KMS-11 (cell line): ENCODE data around the gene LRRIQ1.
"Not testable (repeated sequence)": the region's sequence is repeated elsewhere in the genome, so short reads cannot be mapped to it uniquely, and the experiment has no call there.

Source experiments
- H2AFZ ChIP-seq: fragments of 200-600 bp; sonication (generic); 2 replicates; pipeline ENCODE4 v1.6.1; 2016; ENCODE audit warnings: antibody characterized with exemption, mixed run types, low read depth
- H3K27ac ChIP-seq: fragments of 200-600 bp; sonication (generic); 2 replicates; pipeline ENCODE4 v1.6.1; 2016; ENCODE audit warnings: mild to moderate bottlenecking, mixed run types
- H3K27me3 ChIP-seq: fragments of 200-600 bp; sonication (generic); 2 replicates; pipeline ENCODE4 v1.6.1; 2017; ENCODE audit warnings: mild to moderate bottlenecking, low read depth, mixed run types, moderate library complexity; ENCODE audit not compliant: insufficient read depth
- H3K36me3 ChIP-seq: fragments of 200-600 bp; sonication (generic); 2 replicates; pipeline ENCODE4 v1.6.1; 2017; ENCODE audit warnings: mild to moderate bottlenecking, mixed run types; ENCODE audit not compliant: insufficient read depth
- H3K4me1 ChIP-seq: fragments of 200-600 bp; sonication (generic); 2 replicates; pipeline ENCODE4 v1.6.1; 2016; ENCODE audit warnings: mild to moderate bottlenecking, low read depth, mixed run types; ENCODE audit not compliant: poor library complexity, severe bottlenecking
- H3K4me2 ChIP-seq: fragments of 200-600 bp; sonication (generic); 2 replicates; pipeline ENCODE4 v1.7.0; 2016; ENCODE audit warnings: mild to moderate bottlenecking, mixed run types
- H3K4me3 ChIP-seq: fragments of 200-600 bp; sonication (generic); IDR thresholded peaks from 2 replicates; pipeline ENCODE4 v1.6.1; 2017; ENCODE audit warnings: low read depth, low read length, mixed read lengths; ENCODE audit not compliant: insufficient read depth
- H3K79me2 ChIP-seq: fragments of 200-600 bp; sonication (generic); 2 replicates; pipeline ENCODE4 v1.6.1; 2016; ENCODE audit warnings: low read depth, mixed run types; ENCODE audit not compliant: insufficient read depth
- H3K9ac ChIP-seq: fragments of 200-600 bp; sonication (generic); 2 replicates; pipeline ENCODE4 v1.6.1; 2016; ENCODE audit warnings: mild to moderate bottlenecking, mixed run types
- H4K20me1 ChIP-seq: fragments of 200-600 bp; sonication (generic); 2 replicates; pipeline ENCODE4 v1.6.1; 2016; ENCODE audit warnings: mild to moderate bottlenecking, mixed run types; ENCODE audit not compliant: insufficient read depth
- CTCF ChIP-seq: fragments of 200-600 bp; sonication (generic); conservative IDR thresholded peaks from 2 replicates; pipeline ENCODE4 v1.6.1; 2017; ENCODE audit warnings: low read depth, mild to moderate bottlenecking, antibody characterized with exemption, low read length, moderate library complexity, mixed read lengths

The LRRIQ1 gene

DNA sequence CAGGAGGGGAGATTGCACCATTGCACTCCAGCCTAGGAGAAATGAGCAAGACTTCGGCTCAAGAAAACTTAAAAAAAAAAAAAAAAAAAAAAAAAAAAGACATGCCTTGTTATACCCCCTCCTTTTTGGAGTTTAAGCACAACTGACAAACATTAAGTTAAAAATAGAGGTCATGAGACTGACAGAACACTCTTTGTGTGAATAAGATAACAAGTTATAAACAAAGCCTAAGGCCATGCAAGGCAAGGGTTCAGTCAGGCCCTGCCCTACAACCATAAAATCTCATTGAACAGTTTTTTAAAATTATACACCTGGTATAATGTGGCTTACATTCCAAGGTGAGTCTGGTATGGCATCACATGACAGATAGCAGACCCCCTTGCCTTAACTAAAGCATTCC, 39.4 kb upstream of the LRRIQ1 start:
- no peaks in the 10 kb centered on the region for H4K20me1 ChIP-seq
- H2AFZ ChIP-seq = no peak overlapping the region
- no peaks in the 10 kb centered on the region for H3K36me3 ChIP-seq
- H3K4me1 ChIP-seq = no peaks in the 10 kb centered on the region
- no peaks in the 10 kb centered on the region for H3K27me3 ChIP-seq
- no peak overlapping the region for H3K9ac ChIP-seq
- no peak overlapping the region for H3K27ac ChIP-seq
- TF ChIP-seq CTCF = no peak
- H3K4me2 ChIP-seq = no peak overlapping the region
- H3K79me2 ChIP-seq = no peaks in the 10 kb centered on the region
- no peak overlapping the region for H3K4me3 ChIP-seq

- no peaks in the 10 kb centered on the region for H3K27me3 ChIP-seq
- H3K4me3 ChIP-seq = no peak overlapping the region
- H3K79me2 ChIP-seq = no peaks in the 10 kb centered on the region
- no peak overlapping the region for H3K9ac ChIP-seq
- no peak overlapping the region for H3K4me2 ChIP-seq
- no peak overlapping the region for H3K27ac ChIP-seq
- H3K36me3 ChIP-seq = no peaks in the 10 kb centered on the region
- H4K20me1 ChIP-seq = no peaks in the 10 kb centered on the region
- no peak for TF ChIP-seq CTCF
- H2AFZ ChIP-seq = no peak overlapping the region
- H3K4me1 ChIP-seq = peaks cover 9% of the 10 kb centered on the region
Observed at GRCh38 chr12:84998341-84998740, 37.8 kb upstream of the LRRIQ1 start.

DNA sequence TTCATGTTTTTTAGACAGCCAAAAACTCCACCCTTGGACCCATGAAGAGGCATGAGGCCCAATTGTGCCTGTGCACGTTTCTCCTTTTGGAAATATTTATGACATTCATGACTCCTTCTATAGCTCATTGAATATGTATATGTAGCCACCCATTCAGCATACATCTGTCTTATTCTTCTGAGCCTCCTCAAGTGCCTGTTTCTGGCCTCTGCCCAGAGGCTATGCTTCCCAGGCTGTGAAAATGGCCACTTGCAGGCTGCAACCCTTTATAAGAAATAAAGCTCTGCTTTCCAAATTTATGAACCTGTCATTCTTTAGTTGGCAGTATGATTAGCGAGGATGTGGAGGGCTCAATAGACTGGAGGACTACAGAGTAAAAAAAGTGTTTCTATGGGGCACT, 35.4 kb upstream of the LRRIQ1 start:
- no peaks in the 10 kb centered on the region for H3K79me2 ChIP-seq
- no peak overlapping the region for H3K27ac ChIP-seq
- no peak overlapping the region for H3K9ac ChIP-seq
- no peak overlapping the region for H2AFZ ChIP-seq
- no peak overlapping the region for H3K4me2 ChIP-seq
- no peaks in the 10 kb centered on the region for H3K36me3 ChIP-seq
- H3K4me3 ChIP-seq = no peak overlapping the region
- peaks cover 9% of the 10 kb centered on the region for H3K4me1 ChIP-seq
- H4K20me1 ChIP-seq = no peaks in the 10 kb centered on the region
- TF ChIP-seq CTCF = no peak
- H3K27me3 ChIP-seq = no peaks in the 10 kb centered on the region

- H4K20me1 ChIP-seq = no peaks in the 10 kb centered on the region
- H3K36me3 ChIP-seq = no peaks in the 10 kb centered on the region
- H3K9ac ChIP-seq = no peak overlapping the region
- H3K27ac ChIP-seq = no peak overlapping the region
- no peak overlapping the region for H2AFZ ChIP-seq
- H3K27me3 ChIP-seq = no peaks in the 10 kb centered on the region
- no peaks in the 10 kb centered on the region for H3K79me2 ChIP-seq
- H3K4me3 ChIP-seq = no peak overlapping the region
- TF ChIP-seq CTCF = no peak
- no peak overlapping the region for H3K4me2 ChIP-seq
- peaks cover 9% of the 10 kb centered on the region for H3K4me1 ChIP-seq
Observed at GRCh38 chr12:85002778-85003296, 33.3 kb upstream of the LRRIQ1 start.

DNA sequence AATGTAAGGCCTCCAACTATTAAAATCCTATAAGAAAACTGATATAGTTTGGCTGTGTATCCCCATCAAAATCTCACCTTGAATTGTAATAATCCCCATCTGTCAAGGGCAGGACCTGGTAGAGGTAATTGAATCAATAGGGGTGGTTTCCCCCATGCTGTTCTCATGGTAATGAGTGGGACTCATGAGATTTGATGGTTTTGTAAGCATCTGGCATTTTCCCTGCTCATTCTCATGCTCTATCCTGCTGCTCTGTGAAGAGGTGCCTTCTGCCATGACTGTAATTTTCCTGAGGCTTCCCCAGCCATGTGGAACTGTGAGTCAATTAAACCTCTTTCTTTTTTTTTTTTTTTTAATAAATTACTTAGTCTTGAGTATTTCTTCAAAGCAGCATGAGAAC, 31.9 kb upstream of the LRRIQ1 start:
- Histone ChIP-seq H2AFZ (no peak overlapping the region), H3K9ac (no peak overlapping the region), H3K79me2 (no peaks in the 10 kb centered on the region), H3K4me1 (peaks cover 9% of the 10 kb centered on the region), H3K4me3 (no peak overlapping the region), H3K36me3 (no peaks in the 10 kb centered on the region), H3K4me2 (no peak overlapping the region), H3K27ac (no peak overlapping the region), H3K27me3 (no peaks in the 10 kb centered on the region), H4K20me1 (no peaks in the 10 kb centered on the region)
- no peak for TF ChIP-seq CTCF

- H3K4me1 ChIP-seq, H3K4me2 ChIP-seq, H3K27ac ChIP-seq, H3K27me3 ChIP-seq, H4K20me1 ChIP-seq, H3K9ac ChIP-seq, H3K36me3 ChIP-seq, H2AFZ ChIP-seq, H3K79me2 ChIP-seq, H3K4me3 ChIP-seq: not testable (repeated sequence)
Observed at GRCh38 chr12:85005047-85005446, 31.1 kb upstream of the LRRIQ1 start.
